GM21447 (cell line): Measurements from ENCODE around the gene CELA2A.
"Not testable (repeated sequence)": the region's sequence is repeated elsewhere in the genome, so short reads cannot be mapped to it uniquely, and the experiment has no call there.

Experiments
- ATAC-seq: cut with Tn5 transposase; IDR thresholded peaks from one replicate; pipeline ENCODE4 v1.9.1; 2021; ENCODE audit not compliant: unreplicated experiment

Gene CELA2A

GRCh38 chr1:15492596-15492995 lies 36.1 kb downstream of the CELA2A start:
- no peak for ATAC-seq

GRCh38 chr1:15493869-15494390 lies 37.4 kb downstream of the CELA2A start:
- ATAC-seq, result no peak

- no peak for ATAC-seq
Observed at GRCh38 chr1:15500184-15501178, 43.9 kb downstream of the CELA2A start.

- no peak for ATAC-seq
Observed at GRCh38 chr1:15501208-15502032, 44.9 kb downstream of the CELA2A start.

- ATAC-seq, result no peak
Observed at GRCh38 chr1:15504436-15504835, 47.9 kb downstream of the CELA2A start.

GRCh38 chr1:15506831-15507230 lies 50.3 kb downstream of the CELA2A start:
- no peak for ATAC-seq

- no peak for ATAC-seq
Observed at GRCh38 chr1:15507278-15507677, 50.7 kb downstream of the CELA2A start.

GRCh38 chr1:15508700-15509487 lies 52.4 kb downstream of the CELA2A start:
- no peak for ATAC-seq

- ATAC-seq, result no peak
Observed at GRCh38 chr1:15509586-15509985, 53.1 kb downstream of the CELA2A start.

- no peak for ATAC-seq
Observed at GRCh38 chr1:15510611-15511405, 54.3 kb downstream of the CELA2A start.

- ATAC-seq, result no peak
Observed at GRCh38 chr1:15513192-15513591, 56.7 kb downstream of the CELA2A start.

- no peak for ATAC-seq
Observed at GRCh38 chr1:15513919-15514318, 57.4 kb downstream of the CELA2A start.

- ATAC-seq, result not testable (repeated sequence)
Observed at GRCh38 chr1:15514557-15514956, 58.0 kb downstream of the CELA2A start.

GRCh38 chr1:15515022-15515663 lies 58.6 kb downstream of the CELA2A start:
- no peak for ATAC-seq

GRCh38 chr1:15519625-15520024 lies 63.1 kb downstream of the CELA2A start:
- ATAC-seq, result no peak

GRCh38 chr1:15521206-15521906 lies 64.8 kb downstream of the CELA2A start:
- ATAC-seq, result not testable (repeated sequence)
